OCI-LY7 (cell line): Measurements from ENCODE around the gene LIPC.

Source experiments
- EZH2phosphoT487 ChIP-seq: fragments of 200-600 bp; sonication (generic); IDR thresholded peaks from 2 replicates; pipeline ENCODE4 v1.6.1; 2018; ENCODE audit warnings: low read depth, borderline replicate concordance, mild to moderate bottlenecking, mixed run types, antibody characterized with exemption, low read length, moderate library complexity, mixed read lengths
- TF ChIP-seq, protein P1 (sequence below): fragments of 200-600 bp; sonication (generic); conservative IDR thresholded peaks from 2 replicates; pipeline ENCODE4 v1.5.1; 2014; ENCODE audit warnings: mild to moderate bottlenecking, antibody characterized with exemption, low read length, moderate library complexity, mixed read lengths

DNA sequence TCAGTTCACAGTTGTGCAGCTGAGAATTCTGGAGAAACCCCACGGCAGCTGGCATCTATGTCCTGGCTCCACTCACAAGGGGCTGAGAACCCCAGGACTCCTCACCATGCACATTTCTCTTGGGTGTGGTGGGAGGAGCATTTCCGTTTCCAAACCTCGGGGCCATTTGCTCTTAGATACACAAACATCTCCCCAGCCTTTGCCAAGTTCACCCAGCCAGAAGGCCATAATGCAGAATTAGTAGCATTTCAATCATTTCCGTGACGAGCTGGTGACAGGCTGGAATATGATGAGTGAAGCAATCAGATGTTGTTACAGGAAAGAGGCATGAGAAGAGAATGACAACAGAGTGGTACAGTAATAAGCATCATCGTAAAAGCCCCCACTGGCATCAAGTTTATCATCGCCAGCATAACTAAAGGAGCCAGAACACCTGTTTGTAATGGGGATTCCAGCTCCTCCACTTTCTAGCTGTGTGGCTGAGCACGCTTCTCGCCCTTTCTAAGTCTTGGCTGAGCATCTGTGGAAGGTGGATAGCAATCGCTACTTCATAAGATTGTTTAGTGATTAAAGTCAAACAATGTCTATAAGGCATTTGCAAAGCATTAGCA lies 82.0 kb downstream of the LIPC start:
- TF ChIP-seq EZH2phosphoT487: no peak
- TF ChIP-seq, protein P1, sequence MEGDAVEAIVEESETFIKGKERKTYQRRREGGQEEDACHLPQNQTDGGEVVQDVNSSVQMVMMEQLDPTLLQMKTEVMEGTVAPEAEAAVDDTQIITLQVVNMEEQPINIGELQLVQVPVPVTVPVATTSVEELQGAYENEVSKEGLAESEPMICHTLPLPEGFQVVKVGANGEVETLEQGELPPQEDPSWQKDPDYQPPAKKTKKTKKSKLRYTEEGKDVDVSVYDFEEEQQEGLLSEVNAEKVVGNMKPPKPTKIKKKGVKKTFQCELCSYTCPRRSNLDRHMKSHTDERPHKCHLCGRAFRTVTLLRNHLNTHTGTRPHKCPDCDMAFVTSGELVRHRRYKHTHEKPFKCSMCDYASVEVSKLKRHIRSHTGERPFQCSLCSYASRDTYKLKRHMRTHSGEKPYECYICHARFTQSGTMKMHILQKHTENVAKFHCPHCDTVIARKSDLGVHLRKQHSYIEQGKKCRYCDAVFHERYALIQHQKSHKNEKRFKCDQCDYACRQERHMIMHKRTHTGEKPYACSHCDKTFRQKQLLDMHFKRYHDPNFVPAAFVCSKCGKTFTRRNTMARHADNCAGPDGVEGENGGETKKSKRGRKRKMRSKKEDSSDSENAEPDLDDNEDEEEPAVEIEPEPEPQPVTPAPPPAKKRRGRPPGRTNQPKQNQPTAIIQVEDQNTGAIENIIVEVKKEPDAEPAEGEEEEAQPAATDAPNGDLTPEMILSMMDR: no peak
